Stimulated activated CD4-positive, alpha-beta T cell treated with anti-CD3 and anti-CD28 coated beads, TNF-alpha, amount 100 ng/mL, for 1 hour (primary cell): ENCODE measurements around the gene PRELID1.
A peak's percentile ranks its signal among the peaks of the same experiment; 100 is the strongest.

Experiments used
- DNase-seq, 3 donors: peaks; one replicate each; pipeline ENCODE4 v3.0.0-alpha.2; 2020; ENCODE audit warnings: low read depth in 3 of 3, low spot score in 1 of 3

PRELID1 gene

DNA sequence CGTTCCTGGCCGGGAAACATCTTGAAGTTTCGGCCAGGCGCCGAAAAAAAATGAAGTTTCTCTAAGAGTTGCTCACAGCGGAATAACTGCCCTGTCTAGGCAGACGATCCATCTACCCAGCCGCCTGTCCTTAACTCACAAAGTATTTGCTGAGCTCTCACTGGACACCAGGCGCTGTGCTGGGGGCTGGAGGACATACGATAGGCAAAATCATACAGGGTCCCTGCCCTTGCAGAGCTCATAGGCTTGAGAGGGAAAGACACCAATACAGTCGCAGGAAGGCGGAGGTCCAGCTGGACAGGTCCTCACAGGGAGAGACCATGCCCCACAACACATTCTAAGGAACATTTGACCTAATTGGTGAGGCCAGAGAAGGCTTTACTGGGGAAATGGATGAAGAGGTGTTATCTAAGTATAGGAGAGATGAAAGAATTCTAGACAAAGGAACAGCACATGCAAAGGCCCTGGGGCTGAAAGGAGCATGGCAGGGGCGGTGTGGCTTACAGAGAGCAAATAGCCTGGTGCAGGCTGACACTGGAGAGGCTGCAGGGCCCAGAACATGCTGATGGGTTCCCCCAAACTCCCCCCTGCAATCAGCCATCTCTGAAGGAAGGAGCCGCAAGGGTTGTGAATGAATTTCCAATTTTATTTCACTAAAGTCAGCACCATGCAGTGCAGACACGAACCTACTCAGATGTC is 10.1 kb downstream of the PRELID1 start:
- no peak for DNase-seq

DNA sequence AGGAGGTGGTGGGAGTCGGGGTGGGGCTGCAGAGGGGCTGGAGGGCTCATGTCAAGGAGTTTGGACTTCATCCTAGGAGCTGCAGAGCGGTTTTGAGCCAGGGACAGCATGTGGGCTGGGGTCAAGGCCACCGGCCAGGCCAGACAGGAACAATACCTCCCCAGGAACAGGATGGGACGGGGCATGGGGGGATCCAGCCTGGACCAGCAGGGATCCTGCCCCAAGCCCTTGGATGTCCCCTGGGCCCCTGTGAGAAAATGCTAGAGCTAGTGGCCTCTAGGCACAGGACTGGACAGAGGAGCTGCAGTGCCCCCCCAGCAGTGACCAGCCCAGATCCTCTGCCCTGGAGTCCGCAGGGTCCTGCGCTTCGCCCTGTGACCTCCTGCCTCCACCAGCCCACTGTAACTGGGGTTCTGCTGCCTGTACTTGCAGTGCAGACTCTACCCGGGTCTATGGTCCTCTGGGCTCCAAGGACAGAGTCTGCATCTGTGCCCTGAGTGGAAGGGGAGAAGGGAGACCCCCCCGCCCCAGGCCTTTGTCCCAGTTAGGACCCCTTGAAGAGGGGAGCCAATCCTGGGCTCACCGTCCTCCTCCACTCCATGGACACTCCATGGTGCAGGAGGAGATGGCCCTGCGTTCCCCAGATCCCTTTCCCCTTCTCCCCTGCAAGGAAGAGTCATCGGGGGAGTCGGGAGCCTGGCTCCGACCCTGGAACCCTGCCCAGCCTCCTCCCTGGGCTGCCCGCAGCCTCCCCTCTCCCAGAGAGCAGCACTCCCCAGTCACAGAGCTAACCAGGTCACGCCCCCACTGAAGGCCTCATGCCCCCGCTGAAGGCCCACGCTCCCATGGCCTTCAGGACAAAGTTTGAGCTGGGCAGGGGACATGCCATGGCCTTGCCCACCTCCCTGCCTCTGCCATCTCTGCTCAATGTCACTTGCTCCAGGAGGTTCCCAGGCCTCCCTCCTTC is 11.1 kb downstream of the PRELID1 start:
- DNase-seq, result no peak

DNA sequence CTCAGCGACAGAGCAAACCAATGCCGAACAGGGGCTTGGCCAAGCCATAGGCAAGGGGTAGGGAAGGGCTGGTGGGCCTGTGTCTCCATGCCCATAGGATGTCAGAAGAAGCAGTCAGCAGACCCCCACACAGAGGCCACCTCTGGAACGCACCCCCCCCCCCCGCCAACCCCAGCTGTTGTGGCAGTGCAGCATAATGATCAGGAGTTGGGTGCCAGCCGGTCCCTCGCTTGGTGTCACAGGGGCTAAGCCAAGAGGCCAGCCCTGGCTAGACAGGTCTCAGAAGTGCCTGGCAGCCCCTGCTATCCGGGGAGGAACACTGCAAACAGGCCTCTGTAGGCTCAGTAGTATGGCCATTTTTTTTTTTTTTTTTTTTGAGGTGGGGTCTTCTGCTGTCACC is 11.8 kb downstream of the PRELID1 start:
- no peak for DNase-seq

- DNase-seq, result no peak
These were observed 12.4 kb downstream of the PRELID1 start for GRCh38 chr5:177316005-177316404.

DNA sequence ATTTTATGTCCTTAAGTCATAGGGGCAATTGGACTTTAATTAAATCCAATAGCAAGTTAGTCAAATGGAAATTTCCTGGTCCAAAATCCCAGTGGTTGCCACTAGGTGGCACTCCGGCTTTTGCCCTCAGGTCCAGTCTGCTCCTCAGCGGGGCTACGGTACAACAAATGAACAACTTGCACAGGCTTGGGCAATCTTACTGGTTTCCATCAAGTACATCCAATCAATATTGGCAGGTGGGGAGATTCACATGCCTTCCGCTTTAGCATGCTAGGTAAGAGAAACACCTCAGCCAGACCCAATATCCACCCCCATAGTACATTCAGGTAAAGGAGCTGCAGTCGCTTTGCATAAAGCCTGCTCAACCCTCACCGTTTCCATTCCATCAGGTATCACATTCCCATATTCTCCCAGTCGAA is 14.4 kb downstream of the PRELID1 start:
- DNase-seq, result peak in 2 of 3 donors; percentile 43 to 58

GRCh38 chr5:177319913-177320588 is 16.5 kb downstream of the PRELID1 start:
- no peak for DNase-seq

DNA sequence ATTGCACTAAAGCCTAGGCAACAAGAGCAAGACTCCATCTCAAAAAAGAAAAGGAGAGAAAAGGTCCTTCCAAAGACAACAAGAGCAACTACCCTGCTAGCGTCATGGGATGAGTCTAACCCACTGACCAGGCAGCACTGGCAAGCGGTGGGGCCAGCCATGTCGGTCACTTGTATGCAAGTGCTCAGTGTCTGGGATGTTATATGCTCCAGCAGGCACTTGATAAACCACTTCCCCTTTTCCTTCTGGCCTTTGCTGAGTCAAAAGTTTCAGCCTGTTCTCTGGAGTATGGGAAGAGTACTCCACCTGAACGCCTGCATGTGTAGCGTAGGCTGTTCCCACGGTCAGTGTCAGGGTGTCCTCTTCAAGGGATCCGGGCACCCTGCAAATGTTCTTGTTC is 17.3 kb downstream of the PRELID1 start:
- no peak for DNase-seq

DNA sequence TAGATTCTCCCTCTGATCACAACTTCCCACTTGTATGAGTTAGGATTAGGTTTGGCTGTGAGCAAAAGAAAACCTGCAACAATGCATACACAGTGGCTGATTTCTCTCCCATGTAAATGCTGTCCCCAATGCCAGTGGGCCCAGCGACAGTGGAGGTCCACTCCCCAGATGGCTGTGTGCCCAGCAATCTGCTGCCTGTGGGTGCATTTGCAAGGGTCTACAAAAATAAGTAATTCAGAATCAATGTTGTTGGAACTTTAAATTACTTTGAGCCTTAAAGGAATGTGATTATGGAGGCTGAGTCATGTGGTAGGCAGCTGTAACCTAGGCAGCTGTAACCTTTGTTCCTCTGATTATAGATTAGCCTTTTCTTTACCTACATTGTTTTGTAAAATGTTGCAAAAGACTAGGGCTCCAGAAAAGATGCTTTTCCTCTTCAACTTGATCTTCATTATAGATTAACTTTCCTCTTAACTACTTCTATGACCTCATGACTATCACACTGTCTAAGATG is 22.3 kb downstream of the PRELID1 start:
- no peak for DNase-seq

DNA sequence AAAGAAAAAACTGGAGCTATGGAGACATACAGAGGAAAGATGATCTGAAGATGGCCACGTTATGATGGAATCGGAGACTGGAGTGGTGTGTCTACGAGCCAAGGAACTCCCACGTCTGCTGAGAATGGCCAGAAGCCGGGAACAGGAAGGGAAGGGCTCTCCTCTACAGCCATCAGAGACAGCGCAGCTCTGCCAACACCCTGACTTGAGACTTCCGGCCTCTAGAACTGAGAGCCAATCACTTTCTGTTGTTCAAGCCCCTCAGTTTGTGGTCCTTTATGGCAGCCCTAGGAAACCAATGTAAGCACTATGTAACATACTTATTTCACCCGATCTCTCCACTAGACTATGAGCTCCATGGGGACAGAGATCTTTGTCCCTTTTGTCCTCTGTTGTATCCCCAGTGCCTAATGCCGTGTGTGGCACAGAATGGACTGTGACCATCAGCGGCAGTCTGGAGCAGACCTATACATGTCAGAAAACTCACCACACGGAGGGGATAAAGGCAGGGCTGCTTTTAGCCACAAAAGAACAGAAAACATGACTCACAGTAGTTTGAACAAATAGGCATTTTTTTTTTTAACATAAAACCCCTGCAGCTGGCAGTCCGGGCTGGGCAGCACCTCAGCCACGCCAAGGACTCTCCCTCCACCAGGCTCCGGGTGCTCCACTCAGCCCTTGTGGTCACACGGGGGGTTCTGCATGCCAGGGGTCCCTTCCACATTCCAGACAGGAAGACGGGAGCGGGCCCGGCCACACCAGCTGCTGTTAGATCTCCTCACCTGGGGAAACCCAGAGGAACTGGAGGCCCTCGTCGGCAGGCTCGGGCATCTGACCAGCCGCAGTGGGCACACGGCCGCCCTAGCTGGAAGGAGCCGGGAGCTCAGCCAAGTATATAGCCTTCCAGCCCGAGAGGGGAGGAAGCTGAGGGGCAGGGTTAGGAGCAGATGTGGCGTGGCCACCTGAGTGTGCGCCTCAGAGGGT is 24.2 kb downstream of the PRELID1 start:
- no peak for DNase-seq

- no peak for DNase-seq
These were observed 25.1 kb downstream of the PRELID1 start for GRCh38 chr5:177328545-177329231.

- DNase-seq, result no peak
These were observed 26.3 kb downstream of the PRELID1 start for GRCh38 chr5:177329883-177330282.

- DNase-seq, result no peak
These were observed 27.6 kb downstream of the PRELID1 start for GRCh38 chr5:177330991-177331842.

DNA sequence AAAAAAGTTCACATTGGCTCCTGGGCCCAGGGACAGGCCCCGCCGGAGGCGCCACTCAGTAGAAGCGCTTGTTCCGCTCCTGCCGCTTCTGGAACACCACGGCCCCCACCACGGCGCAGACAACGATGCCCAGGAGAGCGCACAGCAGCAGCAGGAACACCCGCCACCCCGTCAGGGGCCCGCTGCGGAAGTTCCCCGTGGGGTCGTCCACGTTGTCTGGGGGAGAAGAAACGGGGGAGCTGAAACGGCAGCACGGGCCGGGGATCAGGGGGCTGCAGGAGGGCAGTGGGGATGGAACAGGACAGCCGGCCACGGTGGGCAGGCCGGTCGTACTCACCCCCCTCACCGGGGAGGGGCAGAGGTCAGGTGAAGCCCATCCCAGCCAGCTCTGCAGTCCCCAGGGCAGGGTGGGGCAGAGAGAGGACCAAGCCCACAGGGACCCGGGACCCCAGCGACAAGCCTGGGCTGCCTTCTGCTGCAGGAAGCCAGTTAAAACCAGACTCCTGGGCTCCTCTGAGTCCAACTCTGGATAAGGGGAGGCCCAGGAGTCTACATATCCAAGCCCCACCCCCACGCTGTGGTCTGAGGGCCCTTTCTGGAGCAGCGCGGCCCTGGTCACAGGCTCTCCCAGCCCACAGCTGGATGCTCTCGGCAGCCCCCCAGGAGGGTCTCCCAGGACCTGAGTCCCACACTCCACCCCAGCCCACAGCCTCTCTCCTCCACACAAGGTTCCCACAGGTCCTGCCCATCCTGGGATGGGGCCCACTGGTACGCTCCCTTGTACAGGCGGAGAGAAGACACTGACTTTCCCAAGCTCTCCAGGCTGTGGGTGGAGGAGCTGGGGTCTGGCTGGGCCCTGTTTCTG is 28.7 kb downstream of the PRELID1 start:
- DNase-seq, result no peak

- DNase-seq, result no peak
These were observed 29.3 kb downstream of the PRELID1 start for GRCh38 chr5:177332896-177333260.

DNA sequence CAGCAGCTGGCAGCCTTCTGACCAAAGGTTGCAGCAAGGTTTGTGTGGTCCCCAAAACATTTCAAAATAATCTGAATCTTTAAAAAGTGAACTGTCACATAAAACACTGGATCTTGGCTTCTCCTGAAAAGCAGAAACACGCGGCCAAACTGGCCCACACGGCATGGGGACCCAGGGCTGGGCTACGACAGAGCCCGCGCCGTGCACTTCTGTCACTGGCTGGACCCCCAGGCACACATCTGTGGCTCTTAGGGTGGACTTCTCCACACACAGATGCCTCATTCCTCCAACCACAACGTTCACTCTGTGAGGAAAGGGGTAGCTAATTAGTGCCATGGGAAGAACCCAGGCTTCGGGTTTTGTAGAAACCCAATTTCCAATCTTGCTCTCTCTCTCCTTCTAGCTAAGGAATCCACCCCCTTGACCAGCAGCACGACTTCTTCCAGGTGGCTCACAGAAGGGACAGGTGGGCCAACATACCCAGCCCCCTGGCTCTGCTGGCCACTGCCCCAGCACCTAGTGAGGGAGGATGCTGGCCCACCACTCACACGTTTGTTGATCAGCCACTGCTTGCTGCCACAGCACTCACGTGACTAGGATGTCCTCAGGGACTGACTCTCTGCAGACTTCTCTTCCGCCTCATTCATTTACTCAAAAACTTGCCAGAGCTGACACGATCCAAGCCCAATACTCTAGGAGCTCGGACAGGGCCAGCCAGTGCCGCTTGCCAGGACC is 30.0 kb downstream of the PRELID1 start:
- no peak for DNase-seq

DNA sequence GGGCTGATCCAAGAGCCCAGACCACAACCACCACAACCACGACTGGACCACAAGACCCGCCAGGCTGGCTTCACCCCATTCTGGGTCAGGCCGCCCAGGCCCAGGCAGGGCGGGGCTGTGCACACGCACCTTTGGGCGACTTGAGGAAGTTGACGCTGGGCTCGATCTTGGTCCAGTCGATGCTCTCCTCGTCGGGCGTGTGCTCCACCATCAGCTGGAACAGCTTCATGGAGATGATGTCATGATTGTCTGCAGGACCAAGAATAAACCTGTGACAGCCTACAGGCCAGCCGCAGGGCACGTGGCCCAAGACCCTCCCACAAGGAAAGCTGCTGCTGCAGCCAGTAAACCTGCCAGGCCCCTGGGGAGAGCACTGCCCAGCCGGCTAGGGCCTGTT is 30.6 kb downstream of the PRELID1 start:
- DNase-seq, result no peak
